Endothelial cell (in vitro differentiated cells): ENCODE results near the gene BANF2. TPM values are rescaled to one million over a fixed set of nuclear protein-coding genes. Genes with fewer than 3 reads are reported as not detected.

Source experiments
- DNase-seq: peaks from one replicate; pipeline ENCODE4 v3.0.0; 2021; ENCODE audit warnings: low spot score
- H3K27ac Mint-ChIP-seq: one replicate; pipeline ENCODE4 v1.8.0; 2021; ENCODE audit warnings: mixed read lengths, inconsistent platforms; ENCODE audit not compliant: unreplicated experiment
- H3K27me3 Mint-ChIP-seq: one replicate; pipeline ENCODE4 v1.8.0; 2021; ENCODE audit warnings: mild to moderate bottlenecking, moderate library complexity, mixed read lengths, inconsistent platforms; ENCODE audit not compliant: unreplicated experiment
- H3K36me3 Mint-ChIP-seq: one replicate; pipeline ENCODE4 v1.8.0; 2021; ENCODE audit warnings: mild to moderate bottlenecking, low read depth, mixed read lengths, inconsistent platforms; ENCODE audit not compliant: unreplicated experiment
- H3K4me1 Mint-ChIP-seq: one replicate; pipeline ENCODE4 v1.8.0; 2021; ENCODE audit warnings: mild to moderate bottlenecking, mixed read lengths, inconsistent platforms; ENCODE audit not compliant: unreplicated experiment
- H3K4me3 Mint-ChIP-seq: one replicate; pipeline ENCODE4 v1.8.0; 2021; ENCODE audit warnings: mild to moderate bottlenecking, mixed read lengths, inconsistent platforms; ENCODE audit not compliant: unreplicated experiment
- H3K9me3 Mint-ChIP-seq: one replicate; pipeline ENCODE4 v1.8.0; 2021; ENCODE audit warnings: mixed read lengths, inconsistent platforms; ENCODE audit not compliant: unreplicated experiment
- total RNA-seq: library from RNA; stranded (reverse); fragmentation: NEBNext Ultra II Directional; extraction: Animal tissue kit (Norgen Biotek cat#: 25700); gene quantifications from one replicate; pipeline ENCODE4 v1.2.1, GENCODE V29; 2021; ENCODE audit not compliant: unreplicated experiment
- TF ChIP-seq, protein P1 (sequence below): fragments of 200-600 bp; sonication (generic); IDR thresholded peaks from one replicate; pipeline ENCODE4 v1.5.0; 2021; ENCODE audit warnings: antibody characterized with exemption; ENCODE audit not compliant: unreplicated experiment

The BANF2 gene
- total RNA-seq, 1 donor from 2014 or later: not detected

DNA sequence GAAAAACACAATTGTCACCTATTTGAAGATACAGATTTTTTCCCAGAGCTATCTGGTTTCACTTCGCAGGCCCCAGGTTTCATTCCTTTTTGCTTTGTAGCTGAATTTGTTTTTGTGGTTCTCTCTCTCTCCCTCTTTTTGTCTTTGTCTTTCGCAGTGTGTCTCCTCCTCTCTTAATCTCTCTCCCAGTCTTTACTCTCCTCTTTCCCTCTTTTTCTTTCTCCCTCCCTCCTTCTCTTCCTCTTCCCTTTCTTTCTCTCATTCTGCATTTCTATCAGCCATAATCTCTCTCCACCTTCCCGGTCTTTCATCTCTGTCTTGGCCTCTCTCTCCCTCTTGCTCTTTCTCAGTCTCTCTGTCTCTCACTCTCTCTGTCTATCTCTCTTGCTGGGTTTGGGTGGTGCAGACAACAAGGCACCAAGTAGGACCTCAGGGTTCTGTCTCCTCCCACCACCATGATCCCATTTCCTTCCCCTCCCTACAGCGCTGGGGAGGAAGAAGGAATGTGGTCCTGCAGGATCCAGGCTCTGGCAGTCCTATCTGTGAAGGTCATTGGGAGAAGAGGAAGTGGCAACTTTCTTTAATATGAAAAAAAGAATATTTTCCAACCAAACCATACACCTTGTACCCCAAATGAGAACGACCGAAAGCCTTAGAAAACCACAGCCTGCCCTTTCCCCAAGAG, 63.2 kb downstream of the BANF2 start:
- Mint-ChIP-seq H3K9me3 (peaks cover 3% of the 10 kb centered on the region), H3K27me3 (peaks cover 4% of the 10 kb centered on the region), H3K4me1 (no peaks in the 10 kb centered on the region), H3K27ac (no peak overlapping the region), H3K36me3 (peaks cover 8% of the 10 kb centered on the region), H3K4me3 (no peak overlapping the region)
- TF ChIP-seq, protein P1, sequence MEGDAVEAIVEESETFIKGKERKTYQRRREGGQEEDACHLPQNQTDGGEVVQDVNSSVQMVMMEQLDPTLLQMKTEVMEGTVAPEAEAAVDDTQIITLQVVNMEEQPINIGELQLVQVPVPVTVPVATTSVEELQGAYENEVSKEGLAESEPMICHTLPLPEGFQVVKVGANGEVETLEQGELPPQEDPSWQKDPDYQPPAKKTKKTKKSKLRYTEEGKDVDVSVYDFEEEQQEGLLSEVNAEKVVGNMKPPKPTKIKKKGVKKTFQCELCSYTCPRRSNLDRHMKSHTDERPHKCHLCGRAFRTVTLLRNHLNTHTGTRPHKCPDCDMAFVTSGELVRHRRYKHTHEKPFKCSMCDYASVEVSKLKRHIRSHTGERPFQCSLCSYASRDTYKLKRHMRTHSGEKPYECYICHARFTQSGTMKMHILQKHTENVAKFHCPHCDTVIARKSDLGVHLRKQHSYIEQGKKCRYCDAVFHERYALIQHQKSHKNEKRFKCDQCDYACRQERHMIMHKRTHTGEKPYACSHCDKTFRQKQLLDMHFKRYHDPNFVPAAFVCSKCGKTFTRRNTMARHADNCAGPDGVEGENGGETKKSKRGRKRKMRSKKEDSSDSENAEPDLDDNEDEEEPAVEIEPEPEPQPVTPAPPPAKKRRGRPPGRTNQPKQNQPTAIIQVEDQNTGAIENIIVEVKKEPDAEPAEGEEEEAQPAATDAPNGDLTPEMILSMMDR: no peak
- no peak for DNase-seq

DNA sequence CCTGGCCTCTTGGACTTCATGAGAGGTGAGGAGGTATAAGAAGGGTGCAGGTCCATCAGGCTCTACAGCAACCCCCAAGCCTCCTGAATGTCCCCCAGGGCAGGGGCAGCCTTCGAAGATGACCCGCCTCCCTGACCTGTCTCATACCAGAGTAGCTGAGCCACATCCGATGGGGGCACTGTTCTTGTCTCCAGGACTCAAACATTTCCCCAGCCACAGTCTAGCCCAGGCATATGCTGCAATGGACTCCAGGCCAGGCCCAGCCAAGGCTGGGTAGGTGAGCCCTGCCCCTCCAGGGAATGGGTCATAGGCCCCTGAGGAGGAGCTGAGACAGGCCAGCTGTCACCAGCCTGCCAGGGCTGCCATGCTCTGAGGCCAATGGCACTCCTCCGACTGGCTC, 65.3 kb downstream of the BANF2 start:
- no peak for DNase-seq
- Mint-ChIP-seq H3K4me1 (no peaks in the 10 kb centered on the region), H3K36me3 (no peaks in the 10 kb centered on the region), H3K27ac (no peak overlapping the region), H3K4me3 (no peak overlapping the region), H3K9me3 (no peaks in the 10 kb centered on the region), H3K27me3 (peaks cover 1% of the 10 kb centered on the region)
- TF ChIP-seq, protein P1: no peak

DNA sequence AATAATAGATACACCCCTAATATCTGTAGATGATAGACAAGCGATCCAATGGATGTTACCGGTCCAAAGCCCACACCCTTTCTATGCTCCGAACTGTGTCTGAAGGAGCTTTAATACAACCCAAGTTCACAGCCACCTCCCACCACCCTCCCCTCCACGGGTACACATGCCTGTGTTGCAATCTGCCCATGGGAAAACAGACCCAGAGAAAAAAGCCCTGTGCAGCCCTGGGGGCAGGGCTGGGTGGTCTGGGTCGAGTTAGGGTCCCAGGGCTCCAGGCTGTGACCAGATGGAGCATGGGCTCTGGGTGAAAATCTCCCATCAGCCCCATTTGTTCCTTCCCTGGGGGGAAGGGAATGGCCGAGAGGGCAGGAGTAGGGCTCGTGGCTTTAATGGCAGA, 65.8 kb downstream of the BANF2 start:
- H3K4me3 Mint-ChIP-seq: no peak overlapping the region
- no peaks in the 10 kb centered on the region for H3K9me3 Mint-ChIP-seq
- no peak for DNase-seq
- no peaks in the 10 kb centered on the region for H3K4me1 Mint-ChIP-seq
- TF ChIP-seq, protein P1: no peak
- no peaks in the 10 kb centered on the region for H3K36me3 Mint-ChIP-seq
- peaks cover 1% of the 10 kb centered on the region for H3K27me3 Mint-ChIP-seq
- no peak overlapping the region for H3K27ac Mint-ChIP-seq

DNA sequence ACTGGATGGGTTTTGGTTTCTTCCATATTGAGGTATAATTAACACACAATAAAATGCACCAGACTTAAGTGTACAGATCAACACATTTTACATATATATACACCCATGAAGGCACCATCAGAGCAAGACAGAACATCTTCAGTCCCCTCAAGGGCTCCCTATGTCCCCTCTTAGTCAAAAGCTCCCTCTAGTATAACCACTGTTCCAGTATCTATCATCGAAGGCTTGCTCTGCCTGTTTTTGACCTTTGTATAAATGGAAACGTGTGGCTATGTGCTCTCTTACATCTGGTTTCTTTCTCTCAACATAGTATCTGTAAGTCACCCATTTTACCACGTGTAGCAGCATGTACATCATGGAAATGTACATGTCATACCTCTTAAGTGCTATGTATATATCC, 66.5 kb downstream of the BANF2 start:
- no peaks in the 10 kb centered on the region for H3K9me3 Mint-ChIP-seq
- TF ChIP-seq, protein P1: no peak
- H3K27ac Mint-ChIP-seq: no peak overlapping the region
- no peak for DNase-seq
- H3K4me3 Mint-ChIP-seq: no peak overlapping the region
- peaks cover 1% of the 10 kb centered on the region for H3K27me3 Mint-ChIP-seq
- no peaks in the 10 kb centered on the region for H3K4me1 Mint-ChIP-seq
- H3K36me3 Mint-ChIP-seq: no peaks in the 10 kb centered on the region

DNA sequence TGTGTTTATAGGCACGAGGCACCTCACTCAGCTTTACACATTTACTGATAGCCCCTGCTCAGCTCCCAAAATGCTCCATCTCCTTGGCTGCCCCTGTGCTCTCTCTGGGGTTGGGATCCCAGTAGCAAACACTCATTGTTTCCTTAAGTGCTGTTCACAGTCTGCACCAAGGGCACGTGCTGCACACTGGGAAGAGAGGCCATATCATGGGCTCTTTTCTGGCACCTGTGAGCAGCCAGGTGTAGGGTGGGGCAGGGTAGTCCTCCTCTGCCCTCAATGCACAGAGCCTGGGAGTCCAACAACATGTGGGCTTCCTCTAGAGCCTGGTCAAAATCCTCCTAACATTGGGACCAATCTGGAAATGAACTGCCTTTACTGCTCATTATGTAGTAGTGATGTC, 67.9 kb downstream of the BANF2 start:
- no peak overlapping the region for H3K4me3 Mint-ChIP-seq
- TF ChIP-seq, protein P1: no peak
- H3K4me1 Mint-ChIP-seq: peaks cover 4% of the 10 kb centered on the region
- no peak for DNase-seq
- no peaks in the 10 kb centered on the region for H3K36me3 Mint-ChIP-seq
- H3K27me3 Mint-ChIP-seq: peaks cover 1% of the 10 kb centered on the region
- no peak overlapping the region for H3K27ac Mint-ChIP-seq
- no peaks in the 10 kb centered on the region for H3K9me3 Mint-ChIP-seq
